ENCODE results near the gene NPRL2. TPM values are rescaled to one million over a fixed set of nuclear protein-coding genes. Genes with fewer than 3 reads are reported as not detected.
A peak's percentile ranks its signal among the peaks of the same experiment; 100 is the strongest.

Gene NPRL2
- total and polyA plus RNA-seq, 2 donors (not counting 1 experiment from before 2014, with no cell fraction given) = 21.4 to 27.2 TPM

GRCh38 chr3:50340448-50341329 lies 9.9 kb downstream of the NPRL2 start, which contains the start of gene RASSF1:
Gene RASSF1 (minus strand): TSS chr3:50340836. CDS start chr3:50340805, 31 bp downstream.
- Histone ChIP-seq H3K36me3 (ENCODE audit: control insufficient read depth, insufficient read depth, low read length) (no peaks in the 10 kb centered on the region), H3K27me3 (ENCODE audit: control insufficient read depth, insufficient read depth, low read length) (no peaks in the 10 kb centered on the region), H4K20me1 (ENCODE audit: control insufficient read depth, extremely low read depth, insufficient read depth, low read length) (no peaks in the 10 kb centered on the region), H3K4me3 (replicated peaks in 1 of 4; ENCODE audit: control extremely low read depth in 1 of 4, insufficient read depth in 1 of 4, low read depth in 3 of 4, low read length in 4 of 4) (peak within 1 kb of the TSS; percentile 41 to 67 (median 58)), H3K79me2 (ENCODE audit: control insufficient read depth, insufficient read depth, low read length) (peaks cover 30% of the 10 kb centered on the region), H3K9me3 (ENCODE audit: control insufficient read depth, insufficient read depth, low read depth, low read length) (no peaks in the 10 kb centered on the region), H3K4me2 (ENCODE audit: extremely low read depth, insufficient read depth, low read length) (peak within 1 kb of the TSS; percentile 90), H3K9ac (ENCODE audit: insufficient read depth, low read length) (peak within 1 kb of the TSS; percentile 79), H2AFZ (ENCODE audit: low read length) (peak within 1 kb of the TSS; percentile 55), H3K27ac (ENCODE audit: insufficient read depth, low read length) (peak within 1 kb of the TSS; percentile 82), H3K4me1 (ENCODE audit: control insufficient read depth, extremely low read depth, insufficient read depth, low read length) (peaks cover 6% of the 10 kb centered on the region)
- no peak for TF ChIP-seq EZH2 (IDR thresholded peaks at IDR 0.05; ENCODE audit: low read length, missing control alignments)
- no peak for TF ChIP-seq CTCF (conservative IDR thresholded peaks at IDR 0.05 in 1 of 2, IDR thresholded peaks at IDR 0.05 in 1 of 2; ENCODE audit: low read depth in 1 of 2, low read length in 2 of 2)
- peak in 1 of 2 donors; percentile 56 for DNase-seq (ENCODE audit: low read depth in 2 of 2)

GRCh38 chr3:50340147-50340447 lies 10.5 kb downstream of the NPRL2 start:
- peak overlapping the region; percentile 82 for H3K27ac ChIP-seq (ENCODE audit: insufficient read depth, low read length)
- H3K4me3 ChIP-seq (replicated peaks in 1 of 4; ENCODE audit: control extremely low read depth in 1 of 4, insufficient read depth in 1 of 4, low read depth in 3 of 4, low read length in 4 of 4) = peak overlapping the region; percentile 41 to 67 (median 58)
- no peaks in the 10 kb centered on the region for H3K36me3 ChIP-seq (ENCODE audit: control insufficient read depth, insufficient read depth, low read length)
- peak in 1 of 2 donors; percentile 21 for DNase-seq (ENCODE audit: low read depth in 2 of 2)
- H3K4me1 ChIP-seq (ENCODE audit: control insufficient read depth, extremely low read depth, insufficient read depth, low read length) = peaks cover 9% of the 10 kb centered on the region
- H3K27me3 ChIP-seq (ENCODE audit: control insufficient read depth, insufficient read depth, low read length) = no peaks in the 10 kb centered on the region
- no peaks in the 10 kb centered on the region for H4K20me1 ChIP-seq (ENCODE audit: control insufficient read depth, extremely low read depth, insufficient read depth, low read length)
- TF ChIP-seq CTCF (conservative IDR thresholded peaks at IDR 0.05 in 1 of 2, IDR thresholded peaks at IDR 0.05 in 1 of 2; ENCODE audit: low read depth in 1 of 2, low read length in 2 of 2) (no peak), EZH2 (IDR thresholded peaks at IDR 0.05; ENCODE audit: low read length, missing control alignments) (no peak)
- no peaks in the 10 kb centered on the region for H3K9me3 ChIP-seq (ENCODE audit: control insufficient read depth, insufficient read depth, low read depth, low read length)
- peak overlapping the region; percentile 90 for H3K4me2 ChIP-seq (ENCODE audit: extremely low read depth, insufficient read depth, low read length)
- peak overlapping the region; percentile 55 for H2AFZ ChIP-seq (ENCODE audit: low read length)
- peaks cover 36% of the 10 kb centered on the region for H3K79me2 ChIP-seq (ENCODE audit: control insufficient read depth, insufficient read depth, low read length)
- H3K9ac ChIP-seq (ENCODE audit: insufficient read depth, low read length) = peak overlapping the region; percentile 79

GRCh38 chr3:50339485-50340146 lies 11.0 kb downstream of the NPRL2 start:
- H3K4me2 ChIP-seq (ENCODE audit: extremely low read depth, insufficient read depth, low read length) = peak overlapping the region; percentile 90
- no peaks in the 10 kb centered on the region for H3K9me3 ChIP-seq (ENCODE audit: control insufficient read depth, insufficient read depth, low read depth, low read length)
- H3K4me3 ChIP-seq (replicated peaks in 1 of 4; ENCODE audit: control extremely low read depth in 1 of 4, insufficient read depth in 1 of 4, low read depth in 3 of 4, low read length in 4 of 4) = peak overlapping the region; percentile 41 to 67 (median 58)
- peak in 1 of 2 donors; percentile 47 for DNase-seq (ENCODE audit: low read depth in 2 of 2)
- H2AFZ ChIP-seq (ENCODE audit: low read length) = no peak overlapping the region
- peak overlapping the region; percentile 82 for H3K27ac ChIP-seq (ENCODE audit: insufficient read depth, low read length)
- H3K79me2 ChIP-seq (ENCODE audit: control insufficient read depth, insufficient read depth, low read length) = peaks cover 41% of the 10 kb centered on the region
- peaks cover 10% of the 10 kb centered on the region for H3K4me1 ChIP-seq (ENCODE audit: control insufficient read depth, extremely low read depth, insufficient read depth, low read length)
- H3K36me3 ChIP-seq (ENCODE audit: control insufficient read depth, insufficient read depth, low read length) = no peaks in the 10 kb centered on the region
- H3K9ac ChIP-seq (ENCODE audit: insufficient read depth, low read length) = no peak overlapping the region
- TF ChIP-seq EZH2 (IDR thresholded peaks at IDR 0.05; ENCODE audit: low read length, missing control alignments) (no peak), CTCF (conservative IDR thresholded peaks at IDR 0.05 in 1 of 2, IDR thresholded peaks at IDR 0.05 in 1 of 2; ENCODE audit: low read depth in 1 of 2, low read length in 2 of 2) (no peak)
- no peaks in the 10 kb centered on the region for H3K27me3 ChIP-seq (ENCODE audit: control insufficient read depth, insufficient read depth, low read length)
- no peaks in the 10 kb centered on the region for H4K20me1 ChIP-seq (ENCODE audit: control insufficient read depth, extremely low read depth, insufficient read depth, low read length)
